HepG2 (cell line): ENCODE measurements around the gene MTHFSD. TPM values are rescaled to one million over a fixed set of nuclear protein-coding genes. Genes with fewer than 3 reads are reported as not detected.
A peak's percentile ranks its signal among the peaks of the same experiment; 100 is the strongest.

ENCODE experiments used
- ATAC-seq: fragments of 200-7000 bp; cut with Tn5 transposase; 3 replicates; pipeline ENCODE4 v1.9.1; 2020; ENCODE audit warnings: mild to moderate bottlenecking, moderate library complexity
- BruUV-seq: library from RNA; stranded (reverse); fragments of 400-500 nt; replicated peaks from 2 replicates; lab custom pipeline; 2021; lab: Mats Ljungman, UMichigan
- CTCF ChIA-PET: fragments of 300-600 bp; formaldehyde crosslinking; extraction: SDS; loops from one replicate; lab custom pipeline; 2021; ENCODE audit warnings: low total read pairs, inconsistent platforms, low intra/inter-chr PET ratio; lab: Yijun Ruan, JAX
- POLR2A ChIA-PET: fragments of 350-600 bp; sonication (Branson Sonifier 250); formaldehyde crosslinking; loops from one replicate; lab custom pipeline; 2020; ENCODE audit warnings: antibody characterized with exemption, inconsistent platforms; lab: Yijun Ruan, JAX
- DNase-seq: peaks from one replicate; pipeline ENCODE4 v3.0.0-alpha.2; 2015; ENCODE audit warnings: low spot score
- FAIRE-seq: peaks from 3 replicates; lab custom pipeline; 2011; peaks lifted over from hg19 to GRCh38; lab: Jason Lieb, UNC
- H2AFZ ChIP-seq: one replicate; pipeline ENCODE4 v1.6.1; 2011; ENCODE audit warnings: low read length, inconsistent platforms
- H3K27ac ChIP-seq: fragments of 300-600 bp; 3 replicates; pipeline ENCODE4 v1.8.0; 2011; ENCODE audit warnings: mixed run types, mild to moderate bottlenecking, mixed read lengths, low read length, inconsistent platforms; ENCODE audit not compliant: insufficient read depth; ENCODE audit errors: extremely low read length
- H3K27me3 ChIP-seq, 2 experiments: fragments of 200-600 bp in 1 of 2; 2 replicates in 1 of 2; 3 replicates in 1 of 2; pipeline versions ENCODE4 v1.6.0 to v1.8.0; 2011; ENCODE audit warnings: low read length in 2 of 2, mild to moderate bottlenecking in 2 of 2, moderate library complexity in 2 of 2, inconsistent platforms in 1 of 2; ENCODE audit not compliant: insufficient read depth in 2 of 2, control insufficient read depth in 1 of 2
- H3K36me3 ChIP-seq, 2 experiments: fragments of 200-600 bp in 1 of 2; replicated peaks in 1 of 2; 2 replicates in 1 of 2; 3 replicates in 1 of 2; pipeline versions ENCODE4 v1.5.1 to v1.8.0; 2011; ENCODE audit warnings: low read length in 2 of 2, inconsistent platforms in 1 of 2; ENCODE audit not compliant: insufficient read depth in 2 of 2, control insufficient read depth in 1 of 2
- H3K4me1 ChIP-seq: 2 replicates; pipeline ENCODE4 v1.5.1; 2012; ENCODE audit warnings: low read length, inconsistent platforms; ENCODE audit not compliant: insufficient read depth
- H3K4me2 ChIP-seq: 2 replicates; pipeline ENCODE4 v1.6.0; 2011; ENCODE audit warnings: low read depth, low read length, inconsistent platforms
- H3K4me3 ChIP-seq, 3 experiments: fragments of 200-600 bp in 1 of 3; sonication (generic), shearing (Covaris generic) in 1 of 3; replicated peaks in 1 of 3; 2 replicates each; pipeline ENCODE4 v1.5.1; 2011 to 2016; ENCODE audit warnings: low read length in 3 of 3, inconsistent platforms in 2 of 3, low read depth in 2 of 3, mild to moderate bottlenecking in 2 of 3, control low read depth in 1 of 3, mixed read lengths in 1 of 3; ENCODE audit not compliant: insufficient read depth in 1 of 3
- H3K79me2 ChIP-seq: one replicate; pipeline ENCODE4 v1.6.1; 2011; ENCODE audit warnings: low read length, inconsistent platforms; ENCODE audit not compliant: insufficient read depth
- H3K9ac ChIP-seq: 2 replicates; pipeline ENCODE4 v1.6.0; 2011; ENCODE audit warnings: mild to moderate bottlenecking, low read depth, low read length, inconsistent platforms; ENCODE audit not compliant: insufficient read depth
- H3K9me3 ChIP-seq: 2 replicates; pipeline ENCODE4 v1.5.1; 2012; ENCODE audit warnings: mild to moderate bottlenecking, low read length
- H4K20me1 ChIP-seq: 2 replicates; pipeline ENCODE4 v1.6.0; 2011; ENCODE audit warnings: inconsistent platforms, mild to moderate bottlenecking, low read length, moderate library complexity; ENCODE audit not compliant: insufficient read depth
- AGO2 ChIP-seq: fragments of 200-400 bp; formaldehyde crosslinking; optimal IDR thresholded peaks from 2 replicates; pipeline ENCODE3; 2017; ENCODE audit warnings: mild to moderate bottlenecking, low read depth, low read length, moderate library complexity
- JARID2 ChIP-seq: sonication (generic); formaldehyde crosslinking; IDR thresholded peaks from 2 replicates; pipeline ENCODE4 v1.8.1; 2023; ENCODE audit warnings: missing genetic modification reagents, inconsistent platforms; ENCODE audit not compliant: insufficient replicate concordance
- KDM1A ChIP-seq: IDR thresholded peaks from 2 replicates; pipeline ENCODE4 v1.6.1; 2016; ENCODE audit warnings: missing compliant biosample characterization
- NFE2 ChIP-seq: sonication (generic); formaldehyde crosslinking; IDR thresholded peaks from 2 replicates; pipeline ENCODE4 v1.4.0; 2020; ENCODE audit warnings: missing genetic modification reagents
- NFYC ChIP-seq: IDR thresholded peaks from 2 replicates; pipeline ENCODE4 v1.6.1; 2016; ENCODE audit warnings: missing genetic modification reagents, missing compliant biosample characterization
- POGZ ChIP-seq: sonication (generic); formaldehyde crosslinking; IDR thresholded peaks from 2 replicates; pipeline ENCODE4 v1.4.0; 2020; ENCODE audit warnings: mild to moderate bottlenecking, missing genetic modification reagents
- U2AF1 ChIP-seq: fragments of 200-400 bp; formaldehyde crosslinking; optimal IDR thresholded peaks from 2 replicates; pipeline ENCODE3; 2017; ENCODE audit warnings: mild to moderate bottlenecking, low read depth, low read length
- ZNF354B ChIP-seq: sonication (generic); formaldehyde crosslinking; IDR thresholded peaks from 2 replicates; pipeline ENCODE4 v1.8.0; 2022; ENCODE audit warnings: mild to moderate bottlenecking, missing genetic modification reagents
- ZNF766 ChIP-seq: sonication (generic); formaldehyde crosslinking; IDR thresholded peaks from 2 replicates; pipeline ENCODE4 v1.5.0; 2020; ENCODE audit warnings: missing genetic modification reagents, borderline replicate concordance
- ZNF780A ChIP-seq: sonication (generic); formaldehyde crosslinking; IDR thresholded peaks from 2 replicates; pipeline ENCODE4 v1.8.0; 2022; ENCODE audit warnings: mild to moderate bottlenecking, missing genetic modification reagents, moderate library complexity
- ZNF841 ChIP-seq: sonication (generic); formaldehyde crosslinking; IDR thresholded peaks from 2 replicates; pipeline ENCODE4 v1.8.1; 2023; ENCODE audit warnings: missing genetic modification reagents, borderline replicate concordance
- WGBS: methylation state at CpG from one replicate; pipeline ENCODE4 v1.1.6; 2017; ENCODE audit warnings: low lambda C conversion rate; 5-methylcytosine and 5-hydroxymethylcytosine counted together
- in situ Hi-C: cut with HindIII; loops from 2 replicates; pipeline ENCODE4 v1.10.0; 2017; ENCODE audit warnings: low pct_unique_long_range_greater_than_20kb; ENCODE audit not compliant: extremely low pct_ligation_motif_present
- intact Hi-C: fragments of 100-400 bp; cut with micrococcal nuclease; formaldehyde crosslinking; loops from one replicate; pipeline ENCODE4 v1.10.0; 2022; ENCODE audit not compliant: unreplicated experiment
- polyA plus RNA-seq, 8 experiments: library from polyadenylated mRNA; depleted of rRNA in 3 of 8; stranded (reverse) in 7 of 8; unstranded in 1 of 8; fragments of >200 nt; fragmentation: Illumina TruSeq in 4 of 8; extraction: Trizol in 4 of 8; gene quantifications; 2 replicates each; pipeline versions ENCODE4 v1.2.1 to v1.2.3, GENCODE V29; 2011 to 2016; ENCODE audit warnings: low read depth in 4 of 8, missing spikeins in 1 of 8, mixed read lengths in 1 of 8; ENCODE audit not compliant: insufficient read depth in 1 of 8
- total RNA-seq, 5 experiments: library from RNA; depleted of rRNA; stranded (reverse); fragments of >200 nt; fragmentation: Illumina TruSeq; extraction: Trizol; gene quantifications; 2 replicates each; pipeline ENCODE4 v1.2.3, GENCODE V29; 2016; ENCODE audit warnings: low read depth in 1 of 5
- TF ChIP-seq, protein P1 (sequence below): sonication (generic); formaldehyde crosslinking; IDR thresholded peaks from 2 replicates; pipeline ENCODE4 v1.8.1; 2022; ENCODE audit warnings: mild to moderate bottlenecking, missing genetic modification reagents
- TF ChIP-seq, protein P2 (sequence below): sonication (generic); formaldehyde crosslinking; conservative IDR thresholded peaks from 2 replicates; pipeline ENCODE4 v1.4.0; 2020; ENCODE audit warnings: missing genetic modification reagents

The MTHFSD gene
- total and polyA plus RNA-seq, 2 of the 13 experiments (the other 11 are each of a cell fraction or from before 2014, with no cell fraction given): 14.2 to 16.3 TPM

DNA sequence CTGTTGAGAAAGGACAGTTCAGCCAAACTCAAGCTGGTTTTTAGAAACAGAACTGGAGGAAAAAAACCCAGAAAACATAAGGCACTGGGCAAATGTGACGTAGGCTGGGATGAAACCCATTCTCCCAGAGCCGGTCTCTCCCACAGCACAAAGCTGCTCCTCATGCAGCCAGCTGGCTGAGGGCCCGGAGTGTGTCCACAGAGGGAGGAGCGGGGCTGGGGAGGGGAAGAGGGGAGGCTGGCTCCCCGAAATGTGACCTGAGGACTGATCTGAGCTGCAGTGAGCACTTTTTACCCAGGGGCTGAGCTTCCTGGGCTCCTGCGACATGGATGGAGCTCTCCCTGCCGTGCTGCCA lies 23.9 kb downstream of the MTHFSD start (continued):
- TF ChIP-seq, protein P1, sequence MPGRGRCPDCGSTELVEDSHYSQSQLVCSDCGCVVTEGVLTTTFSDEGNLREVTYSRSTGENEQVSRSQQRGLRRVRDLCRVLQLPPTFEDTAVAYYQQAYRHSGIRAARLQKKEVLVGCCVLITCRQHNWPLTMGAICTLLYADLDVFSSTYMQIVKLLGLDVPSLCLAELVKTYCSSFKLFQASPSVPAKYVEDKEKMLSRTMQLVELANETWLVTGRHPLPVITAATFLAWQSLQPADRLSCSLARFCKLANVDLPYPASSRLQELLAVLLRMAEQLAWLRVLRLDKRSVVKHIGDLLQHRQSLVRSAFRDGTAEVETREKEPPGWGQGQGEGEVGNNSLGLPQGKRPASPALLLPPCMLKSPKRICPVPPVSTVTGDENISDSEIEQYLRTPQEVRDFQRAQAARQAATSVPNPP: no peak
- TF ChIP-seq, protein P2, sequence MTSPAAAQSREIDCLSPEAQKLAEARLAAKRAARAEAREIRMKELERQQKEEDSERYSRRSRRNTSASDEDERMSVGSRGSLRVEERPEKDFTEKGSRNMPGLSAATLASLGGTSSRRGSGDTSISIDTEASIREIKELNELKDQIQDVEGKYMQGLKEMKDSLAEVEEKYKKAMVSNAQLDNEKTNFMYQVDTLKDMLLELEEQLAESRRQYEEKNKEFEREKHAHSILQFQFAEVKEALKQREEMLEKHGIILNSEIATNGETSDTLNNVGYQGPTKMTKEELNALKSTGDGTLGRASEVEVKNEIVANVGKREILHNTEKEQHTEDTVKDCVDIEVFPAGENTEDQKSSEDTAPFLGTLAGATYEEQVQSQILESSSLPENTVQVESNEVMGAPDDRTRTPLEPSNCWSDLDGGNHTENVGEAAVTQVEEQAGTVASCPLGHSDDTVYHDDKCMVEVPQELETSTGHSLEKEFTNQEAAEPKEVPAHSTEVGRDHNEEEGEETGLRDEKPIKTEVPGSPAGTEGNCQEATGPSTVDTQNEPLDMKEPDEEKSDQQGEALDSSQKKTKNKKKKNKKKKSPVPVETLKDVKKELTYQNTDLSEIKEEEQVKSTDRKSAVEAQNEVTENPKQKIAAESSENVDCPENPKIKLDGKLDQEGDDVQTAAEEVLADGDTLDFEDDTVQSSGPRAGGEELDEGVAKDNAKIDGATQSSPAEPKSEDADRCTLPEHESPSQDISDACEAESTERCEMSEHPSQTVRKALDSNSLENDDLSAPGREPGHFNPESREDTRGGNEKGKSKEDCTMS (CRISPR knock-in tag): no peak
- no peak for TF ChIP-seq JARID2 (CRISPR knock-in tag)
- TF ChIP-seq U2AF1: no peak
- TF ChIP-seq KDM1A: no peak
- TF ChIP-seq ZNF841 (CRISPR knock-in tag): no peak
- no peak for TF ChIP-seq NFE2 (CRISPR knock-in tag)

DNA sequence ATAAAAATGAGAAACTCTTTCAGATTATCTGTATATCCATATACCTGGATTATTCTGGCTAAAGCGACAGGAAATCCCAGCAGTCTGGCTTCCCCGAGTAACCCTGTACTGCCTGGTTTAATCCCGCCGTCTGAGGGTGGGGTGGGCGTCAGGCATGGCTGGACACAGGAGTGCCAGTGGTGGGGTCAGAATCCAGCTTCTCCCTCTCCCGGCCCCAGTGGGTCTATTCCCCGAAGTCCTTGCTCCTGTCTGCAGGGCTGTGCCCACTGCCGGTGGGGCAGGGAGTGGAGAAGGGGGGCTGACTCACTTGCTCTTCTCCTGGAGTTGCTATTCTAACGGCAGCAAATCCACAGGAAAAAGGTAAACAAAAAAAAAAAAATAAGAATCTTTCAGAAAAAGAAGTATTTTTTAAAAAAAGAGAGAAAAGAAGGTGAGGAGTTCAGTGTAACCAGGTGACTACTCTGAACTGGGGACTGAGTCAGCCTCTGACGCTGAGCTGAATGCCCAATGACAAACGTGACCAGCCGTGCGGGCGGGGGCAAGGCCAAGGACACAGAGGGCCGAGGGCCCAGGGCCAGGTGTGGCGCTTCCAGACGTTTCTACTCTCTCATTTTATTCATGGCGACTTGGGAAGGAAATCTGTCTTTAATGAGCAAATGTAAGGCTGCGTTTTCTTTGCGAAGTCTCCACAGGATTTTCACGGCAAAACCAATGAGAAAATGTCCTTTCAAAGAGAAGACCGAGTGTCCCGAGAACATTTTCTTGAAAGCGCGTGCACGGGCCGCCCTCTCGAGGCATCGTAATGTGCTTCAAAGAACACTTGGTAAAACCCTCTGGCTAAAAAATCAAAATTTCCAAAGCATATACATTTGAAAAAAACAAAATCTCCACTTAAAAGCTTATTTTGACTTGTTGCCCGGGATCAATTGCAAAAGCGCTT lies 24.5 kb downstream of the MTHFSD start:
- FAIRE-seq (no peak), DNase-seq (no peak), ATAC-seq (no peak)
- no peak overlapping the region for H3K4me3 ChIP-seq
- H3K9ac ChIP-seq: no peak overlapping the region
- WGBS: 94% methylated on average over 31 of the region's 31 CpGs
- POLR2A ChIA-PET: no interaction called here
- H3K36me3 ChIP-seq: no peaks in the 10 kb centered on the region
- TF ChIP-seq POGZ (CRISPR knock-in tag) (no peak), NFYC (CRISPR knock-in tag) (no peak), AGO2 (peak; percentile 42), ZNF354B (CRISPR knock-in tag) (no peak), ZNF766 (CRISPR knock-in tag) (no peak), ZNF780A (no peak)
- H3K4me1 ChIP-seq: no peaks in the 10 kb centered on the region
- H3K79me2 ChIP-seq: no peaks in the 10 kb centered on the region
- in situ Hi-C loops: no loop called here
- CTCF ChIA-PET: no interaction called here
- H3K9me3 ChIP-seq: no peaks in the 10 kb centered on the region
- no peaks in the 10 kb centered on the region for H4K20me1 ChIP-seq
- no peak overlapping the region for H3K27ac ChIP-seq
- no peak overlapping the region for H2AFZ ChIP-seq
- BruUV-seq: no TSS peak
- H3K4me2 ChIP-seq: no peak overlapping the region
- intact Hi-C loops: no loop called here
- H3K27me3 ChIP-seq: no peaks in the 10 kb centered on the region; a peak in 1 of 5 replicates
